ENCODE measurements around the gene SPEF2.
"Not testable (repeated sequence)": the region's sequence is repeated elsewhere in the genome, so short reads cannot be mapped to it uniquely, and the experiment has no call there.

The SPEF2 gene

DNA sequence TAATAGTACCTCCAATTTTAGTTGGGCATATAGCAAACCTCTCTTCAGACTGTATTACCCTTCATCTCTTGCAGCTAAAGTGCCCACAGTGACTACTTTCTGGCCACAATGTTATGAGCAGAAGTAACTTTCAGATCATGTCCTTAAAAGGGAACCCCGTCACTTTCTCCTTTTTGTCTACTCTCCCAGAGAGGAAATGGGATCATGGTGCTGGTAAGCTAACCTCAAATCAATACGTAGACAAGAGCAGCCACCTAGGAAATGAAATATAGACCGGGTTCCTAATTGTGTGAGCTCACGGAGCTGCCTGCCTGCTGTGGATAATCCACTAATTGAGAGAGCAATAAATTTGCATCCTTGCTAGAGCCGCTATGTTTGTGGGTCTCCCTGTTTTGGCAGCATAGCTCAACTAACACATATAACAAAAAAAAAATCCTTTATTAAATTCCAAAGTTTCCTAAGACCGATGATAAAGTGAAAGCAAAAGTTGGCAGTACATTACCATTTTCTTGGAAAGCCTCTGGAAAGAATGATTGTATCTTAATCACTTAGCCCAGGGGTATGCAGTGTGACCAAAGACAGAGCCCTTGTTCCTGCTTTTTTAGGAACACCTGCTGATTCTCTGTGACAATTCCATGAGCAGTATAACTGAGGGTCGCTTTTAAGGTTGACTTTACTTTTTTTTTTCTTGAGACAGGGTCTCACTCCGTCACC, 233.5 kb downstream of the SPEF2 start:
- DNase-seq (ENCODE audit: low read depth in 1 of 2, low spot score in 1 of 2) = no peak

DNA sequence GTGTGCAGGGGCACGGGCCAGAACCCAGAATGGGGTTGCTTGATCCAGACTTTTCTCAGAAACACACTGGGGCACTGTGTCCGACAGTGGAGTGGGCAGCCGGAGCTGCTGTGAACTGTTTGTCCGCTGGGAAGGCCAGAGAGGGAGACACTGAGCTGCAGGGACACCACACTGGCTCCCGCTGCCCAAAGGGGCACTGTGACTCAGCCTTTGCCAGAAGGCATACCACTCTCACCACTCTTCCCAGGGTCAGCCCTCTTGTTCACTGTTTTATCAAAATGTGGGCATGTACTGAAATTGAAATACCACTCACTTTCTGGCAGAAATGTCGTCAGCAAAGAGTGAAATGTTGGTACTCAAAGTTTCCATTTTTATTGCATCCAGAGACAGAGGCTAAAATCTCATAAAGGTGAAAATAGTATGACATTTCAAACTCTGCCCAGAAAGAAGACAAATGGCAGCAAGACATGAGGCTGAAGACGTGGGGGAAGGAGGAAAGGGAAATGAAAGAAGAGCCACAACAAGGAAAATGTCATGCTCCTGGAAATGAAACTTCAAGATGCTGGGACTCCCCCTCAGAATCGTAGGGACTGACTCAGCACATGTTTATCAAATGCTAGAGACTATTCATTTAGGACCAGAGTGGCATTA, 234.5 kb downstream of the SPEF2 start:
- DNase-seq (ENCODE audit: low read depth in 1 of 2, low spot score in 1 of 2) = no peak

DNA sequence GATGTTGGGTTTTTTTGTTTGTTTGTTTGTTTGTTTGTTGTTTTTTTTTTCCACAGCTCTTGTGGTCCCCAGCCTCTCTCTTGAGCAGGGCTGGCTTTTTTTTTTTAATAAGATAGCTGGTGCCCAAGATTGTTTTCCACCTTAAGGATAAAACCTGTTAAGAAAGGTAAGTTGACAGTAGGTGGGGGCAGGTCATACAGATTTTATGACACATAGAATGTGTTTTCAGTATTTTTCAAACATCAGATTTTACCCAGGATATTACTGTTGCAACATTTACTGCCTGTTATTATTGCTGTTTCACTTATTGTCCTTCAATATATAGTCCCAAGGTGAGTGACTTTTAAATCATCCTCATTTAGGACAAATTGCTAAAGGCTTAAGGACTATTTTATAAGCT, 235.1 kb downstream of the SPEF2 start:
- no peak for DNase-seq (ENCODE audit: low read depth in 1 of 2, low spot score in 1 of 2)

GRCh38 chr5:35853631-35854030, 236.0 kb downstream of the SPEF2 start:
- DNase-seq (ENCODE audit: low read depth in 1 of 2, low spot score in 1 of 2) = peak; percentile 37 to 51

- peak in 1 of 2 donors; percentile 50 for DNase-seq (ENCODE audit: low read depth in 1 of 2, low spot score in 1 of 2)
These were observed 236.6 kb downstream of the SPEF2 start for GRCh38 chr5:35854248-35854647.

DNA sequence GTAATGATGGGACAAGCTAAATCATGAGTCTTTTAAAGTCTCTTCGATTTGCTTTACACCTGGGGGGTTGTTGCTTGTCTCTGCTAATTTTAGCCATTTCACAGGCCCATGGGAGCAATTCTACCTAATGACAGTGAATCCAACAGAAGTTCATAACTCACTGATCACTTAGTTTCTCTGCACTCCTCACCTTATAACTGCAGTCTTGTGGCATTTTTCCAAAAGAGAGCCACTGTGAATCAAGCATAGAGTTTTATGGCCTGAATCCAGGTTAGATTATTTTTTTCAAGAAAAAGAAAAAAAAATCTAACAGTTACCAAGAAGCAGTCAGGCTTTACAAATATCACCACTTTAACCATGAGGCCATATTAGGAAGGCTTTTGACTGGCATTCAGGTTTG, 237.5 kb downstream of the SPEF2 start:
- no peak for DNase-seq (ENCODE audit: low read depth in 1 of 2, low spot score in 1 of 2)

DNA sequence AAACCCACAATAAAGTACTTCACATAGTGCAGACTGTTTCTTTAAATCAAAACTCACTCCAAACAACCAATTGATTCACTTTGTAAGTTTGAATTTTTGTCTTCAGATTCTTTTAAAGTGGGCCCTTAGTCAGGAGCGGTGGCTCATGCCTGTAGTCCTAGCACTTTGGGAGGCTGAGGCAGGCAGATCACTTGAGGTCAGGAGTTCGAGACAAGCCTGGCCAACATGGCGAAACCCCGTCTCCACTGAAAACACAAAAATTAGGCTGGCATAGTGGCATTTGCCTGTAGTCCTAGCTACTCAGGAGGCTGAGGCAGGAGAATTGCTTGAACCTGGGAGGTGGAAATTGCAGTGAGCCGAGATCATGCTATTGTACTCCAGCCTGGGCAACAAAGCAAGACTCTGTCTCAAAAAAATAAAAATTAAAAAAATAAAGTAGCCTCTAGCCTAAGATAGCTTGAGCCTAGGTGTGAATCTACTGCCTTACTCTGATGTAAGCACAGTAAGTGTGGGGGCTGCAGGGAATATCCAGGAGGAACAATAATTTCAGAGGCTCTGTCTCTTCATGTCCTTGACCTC, 238.6 kb downstream of the SPEF2 start:
- not testable (repeated sequence) for DNase-seq (ENCODE audit: low read depth in 1 of 2, low spot score in 1 of 2)

- no peak for DNase-seq (ENCODE audit: low read depth in 1 of 2, low spot score in 1 of 2)
These were observed 239.2 kb downstream of the SPEF2 start, which contains the start of gene IL7R for GRCh38 chr5:35856765-35857351. Gene IL7R (plus strand): TSS chr5:35856891. CDS start chr5:35856978, 87 bp downstream.

- DNase-seq (ENCODE audit: low read depth in 1 of 2, low spot score in 1 of 2) = no peak
These were observed 240.0 kb downstream of the SPEF2 start for GRCh38 chr5:35857606-35858205.

- DNase-seq (ENCODE audit: low read depth in 1 of 2, low spot score in 1 of 2) = no peak
These were observed 241.5 kb downstream of the SPEF2 start for GRCh38 chr5:35859101-35859661.

GRCh38 chr5:35860686-35861085, 243.0 kb downstream of the SPEF2 start:
- no peak for DNase-seq (ENCODE audit: low read depth in 1 of 2, low spot score in 1 of 2)

GRCh38 chr5:35861718-35862117, 244.1 kb downstream of the SPEF2 start:
- DNase-seq (ENCODE audit: low read depth in 1 of 2, low spot score in 1 of 2) = no peak

DNA sequence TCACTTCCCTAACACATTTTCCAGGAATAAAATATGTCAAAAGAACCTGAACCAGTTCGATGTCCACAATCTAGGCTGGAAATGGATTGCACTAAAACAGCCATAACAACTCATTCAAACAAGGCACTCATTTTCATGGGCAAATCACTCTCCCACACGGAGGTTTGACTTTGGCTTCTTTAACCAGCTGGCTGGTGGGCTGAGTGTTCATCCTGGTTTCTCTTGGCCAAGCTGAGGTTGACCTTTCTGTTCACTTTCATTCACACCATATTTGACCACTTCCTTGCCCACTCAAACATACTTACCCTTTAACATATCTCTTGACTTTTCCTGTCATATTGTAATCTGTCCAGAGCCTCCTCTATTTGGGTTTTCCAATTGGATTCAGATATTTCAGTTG, 244.5 kb downstream of the SPEF2 start:
- no peak for DNase-seq (ENCODE audit: low read depth in 1 of 2, low spot score in 1 of 2)

DNA sequence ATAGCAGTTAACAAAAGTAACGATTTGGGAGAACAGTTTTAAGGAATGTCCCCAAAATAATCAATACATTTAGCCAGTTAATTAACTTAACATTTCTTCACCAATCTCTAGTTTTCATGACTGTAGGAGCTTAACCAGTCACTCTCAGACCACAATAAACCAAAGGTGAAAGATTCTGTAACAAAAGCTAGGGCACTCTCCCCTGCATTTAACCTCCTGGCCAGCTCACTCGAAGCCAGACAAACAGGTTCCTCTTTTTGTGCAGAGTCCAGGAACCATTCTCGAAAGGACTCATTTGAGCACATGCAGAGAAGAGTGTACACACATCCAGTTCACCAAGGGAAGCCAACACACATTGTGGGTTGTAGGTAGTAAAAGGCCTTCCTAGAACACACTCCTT, 245.5 kb downstream of the SPEF2 start:
- no peak for DNase-seq (ENCODE audit: low read depth in 1 of 2, low spot score in 1 of 2)
